DOHH2 (cell line): ENCODE measurements around the gene HS3ST5.

Source experiments
- H3F3A ChIP-seq: fragments of 200-600 bp; sonication (generic), shearing (Covaris generic); 2 replicates; pipeline ENCODE4 v1.6.0; 2016; ENCODE audit warnings: antibody characterized with exemption, mild to moderate bottlenecking; ENCODE audit not compliant: control insufficient read depth, insufficient read depth
- H3K27ac ChIP-seq: fragments of 200-600 bp; sonication (generic); 2 replicates; pipeline ENCODE4 v1.5.1; 2014; ENCODE audit warnings: low read depth, mild to moderate bottlenecking, low read length, moderate library complexity
- H3K27me3 ChIP-seq: fragments of 200-600 bp; sonication (generic); 2 replicates; pipeline ENCODE4 v1.6.1; 2014; ENCODE audit warnings: mild to moderate bottlenecking, low read length, mixed read lengths; ENCODE audit not compliant: control insufficient read depth
- H3K36me3 ChIP-seq: fragments of 200-600 bp; sonication (generic); 2 replicates; pipeline ENCODE4 v1.6.1; 2014; ENCODE audit warnings: mild to moderate bottlenecking, low read length, moderate library complexity, mixed read lengths; ENCODE audit not compliant: control insufficient read depth
- H3K4me1 ChIP-seq: fragments of 200-600 bp; sonication (generic); 2 replicates; pipeline ENCODE4 v1.6.1; 2014; ENCODE audit warnings: mild to moderate bottlenecking, low read length, mixed read lengths; ENCODE audit not compliant: control insufficient read depth
- H3K4me2 ChIP-seq: fragments of 200-600 bp; sonication (generic); 2 replicates; pipeline ENCODE4 v1.6.0; 2014; ENCODE audit warnings: mild to moderate bottlenecking, low read length, moderate library complexity
- H3K4me3 ChIP-seq: fragments of 200-600 bp; sonication (generic); 2 replicates; pipeline ENCODE4 v1.5.1; 2014; ENCODE audit warnings: mild to moderate bottlenecking, low read length, mixed read lengths
- H3K79me2 ChIP-seq: fragments of 200-600 bp; sonication (generic); 2 replicates; pipeline ENCODE4 v1.6.1; 2014; ENCODE audit warnings: mild to moderate bottlenecking, low read length, mixed read lengths; ENCODE audit not compliant: control insufficient read depth
- H3K9me2 ChIP-seq: fragments of 200-600 bp; sonication (generic); replicated peaks from 2 replicates; pipeline ENCODE4 v1.6.1; 2014; ENCODE audit warnings: mild to moderate bottlenecking, low read length, mixed read lengths; ENCODE audit not compliant: control insufficient read depth
- H3K9me3 ChIP-seq: fragments of 200-600 bp; sonication (generic); 2 replicates; pipeline ENCODE4 v1.6.1; 2014; ENCODE audit warnings: antibody characterized with exemption, low read length, mixed read lengths; ENCODE audit not compliant: control insufficient read depth, insufficient read depth
- H4K20me1 ChIP-seq: fragments of 200-600 bp; sonication (generic); 2 replicates; pipeline ENCODE4 v1.6.0; 2014; ENCODE audit warnings: low read depth, mild to moderate bottlenecking, antibody characterized with exemption, low read length, moderate library complexity; ENCODE audit not compliant: control insufficient read depth, insufficient read depth
- EZH2phosphoT487 ChIP-seq: fragments of 200-600 bp; sonication (generic); IDR thresholded peaks from 2 replicates; pipeline ENCODE4 v1.6.1; 2017; ENCODE audit warnings: borderline replicate concordance, mild to moderate bottlenecking, antibody characterized with exemption, low read length, moderate library complexity, mixed read lengths
- TF ChIP-seq, protein P1 (sequence below): fragments of 200-600 bp; sonication (generic); IDR thresholded peaks from one replicate; pipeline ENCODE4 v1.5.1; 2014; ENCODE audit warnings: antibody characterized with exemption, mild to moderate bottlenecking, low read depth, low read length; ENCODE audit not compliant: poor library complexity, severe bottlenecking

Gene HS3ST5

DNA sequence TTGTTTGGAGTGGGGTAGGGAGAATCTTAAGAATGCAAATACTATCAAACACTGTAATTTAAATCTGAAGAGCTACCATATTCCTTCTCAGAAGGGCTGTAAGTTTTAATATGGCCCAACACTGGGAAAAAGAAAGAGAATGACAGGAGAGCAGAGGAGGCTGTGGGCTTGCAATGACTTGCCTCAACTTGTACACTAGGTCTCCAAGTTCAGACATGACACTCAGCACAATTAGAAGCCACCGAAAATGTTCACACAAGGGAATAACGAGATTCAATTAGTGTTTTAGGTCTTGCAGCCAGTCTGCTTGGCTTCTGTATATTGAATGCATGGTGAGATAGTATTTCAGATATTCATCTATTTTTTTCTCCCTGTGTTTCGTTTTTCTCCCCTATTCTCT is 89.4 kb downstream of the HS3ST5 start:
- H3K9me3 ChIP-seq = no peaks in the 10 kb centered on the region
- no peaks in the 10 kb centered on the region for H3K79me2 ChIP-seq
- no peaks in the 10 kb centered on the region for H3K27me3 ChIP-seq
- no peaks in the 10 kb centered on the region for H3K9me2 ChIP-seq
- H3K4me2 ChIP-seq = no peak overlapping the region
- H4K20me1 ChIP-seq = no peaks in the 10 kb centered on the region
- no peaks in the 10 kb centered on the region for H3K4me1 ChIP-seq
- no peaks in the 10 kb centered on the region for H3F3A ChIP-seq
- no peak overlapping the region for H3K27ac ChIP-seq
- TF ChIP-seq, protein P1, sequence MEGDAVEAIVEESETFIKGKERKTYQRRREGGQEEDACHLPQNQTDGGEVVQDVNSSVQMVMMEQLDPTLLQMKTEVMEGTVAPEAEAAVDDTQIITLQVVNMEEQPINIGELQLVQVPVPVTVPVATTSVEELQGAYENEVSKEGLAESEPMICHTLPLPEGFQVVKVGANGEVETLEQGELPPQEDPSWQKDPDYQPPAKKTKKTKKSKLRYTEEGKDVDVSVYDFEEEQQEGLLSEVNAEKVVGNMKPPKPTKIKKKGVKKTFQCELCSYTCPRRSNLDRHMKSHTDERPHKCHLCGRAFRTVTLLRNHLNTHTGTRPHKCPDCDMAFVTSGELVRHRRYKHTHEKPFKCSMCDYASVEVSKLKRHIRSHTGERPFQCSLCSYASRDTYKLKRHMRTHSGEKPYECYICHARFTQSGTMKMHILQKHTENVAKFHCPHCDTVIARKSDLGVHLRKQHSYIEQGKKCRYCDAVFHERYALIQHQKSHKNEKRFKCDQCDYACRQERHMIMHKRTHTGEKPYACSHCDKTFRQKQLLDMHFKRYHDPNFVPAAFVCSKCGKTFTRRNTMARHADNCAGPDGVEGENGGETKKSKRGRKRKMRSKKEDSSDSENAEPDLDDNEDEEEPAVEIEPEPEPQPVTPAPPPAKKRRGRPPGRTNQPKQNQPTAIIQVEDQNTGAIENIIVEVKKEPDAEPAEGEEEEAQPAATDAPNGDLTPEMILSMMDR = no peak
- no peak for TF ChIP-seq EZH2phosphoT487
- no peaks in the 10 kb centered on the region for H3K36me3 ChIP-seq
- no peak overlapping the region for H3K4me3 ChIP-seq

DNA sequence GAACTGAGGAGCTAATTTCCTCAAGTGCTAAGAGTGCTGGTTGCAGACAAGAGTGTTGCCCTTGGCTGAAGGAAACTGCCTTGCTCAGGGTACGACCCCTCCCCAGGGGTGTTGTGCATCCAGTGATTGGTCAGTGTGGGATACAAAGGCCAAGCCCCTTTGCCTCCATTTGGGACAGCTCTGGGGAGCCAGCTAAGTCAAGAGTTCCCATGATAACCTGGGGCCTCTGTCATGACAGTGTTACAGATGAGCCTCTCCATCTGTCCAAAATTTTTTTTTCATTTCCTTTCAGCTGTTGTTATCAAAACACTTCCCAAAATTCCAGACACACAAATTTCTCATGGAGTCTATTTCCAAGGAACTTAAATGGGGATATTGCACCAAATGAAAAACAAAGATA is 93.3 kb downstream of the HS3ST5 start:
- Histone ChIP-seq H4K20me1 (no peaks in the 10 kb centered on the region), H3K4me3 (no peak overlapping the region), H3K79me2 (no peaks in the 10 kb centered on the region), H3K4me2 (no peak overlapping the region), H3F3A (no peaks in the 10 kb centered on the region), H3K4me1 (no peaks in the 10 kb centered on the region), H3K27ac (no peak overlapping the region), H3K9me2 (no peaks in the 10 kb centered on the region), H3K36me3 (no peaks in the 10 kb centered on the region), H3K9me3 (no peaks in the 10 kb centered on the region), H3K27me3 (no peaks in the 10 kb centered on the region)
- TF ChIP-seq, protein P1 = no peak
- TF ChIP-seq EZH2phosphoT487 = no peak

DNA sequence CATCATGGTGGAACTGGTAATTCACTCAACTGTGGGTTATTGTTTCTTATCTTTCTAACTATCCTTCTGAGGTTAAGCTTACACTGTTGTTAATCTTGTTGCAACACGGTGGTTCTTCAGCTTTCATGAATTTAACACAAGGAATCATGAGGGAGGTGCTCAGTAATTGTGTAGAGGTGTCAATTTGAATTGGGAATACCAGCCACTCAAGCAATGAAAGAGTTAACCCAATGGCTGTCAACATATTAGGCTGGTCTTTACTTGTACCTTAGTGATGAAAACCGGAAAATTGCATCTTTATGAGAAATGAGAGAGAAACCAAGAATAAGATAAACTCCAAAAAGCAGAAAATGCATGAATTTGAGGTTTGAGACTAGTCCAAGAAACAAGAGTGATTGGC is 95.7 kb downstream of the HS3ST5 start:
- TF ChIP-seq EZH2phosphoT487 = no peak
- TF ChIP-seq, protein P1 = no peak
- Histone ChIP-seq H3K9me2 (no peaks in the 10 kb centered on the region), H3K27ac (no peak overlapping the region), H3K9me3 (no peaks in the 10 kb centered on the region), H3F3A (no peaks in the 10 kb centered on the region), H4K20me1 (no peaks in the 10 kb centered on the region), H3K36me3 (no peaks in the 10 kb centered on the region), H3K4me1 (no peaks in the 10 kb centered on the region), H3K27me3 (no peaks in the 10 kb centered on the region), H3K79me2 (no peaks in the 10 kb centered on the region), H3K4me2 (no peak overlapping the region), H3K4me3 (no peak overlapping the region)

DNA sequence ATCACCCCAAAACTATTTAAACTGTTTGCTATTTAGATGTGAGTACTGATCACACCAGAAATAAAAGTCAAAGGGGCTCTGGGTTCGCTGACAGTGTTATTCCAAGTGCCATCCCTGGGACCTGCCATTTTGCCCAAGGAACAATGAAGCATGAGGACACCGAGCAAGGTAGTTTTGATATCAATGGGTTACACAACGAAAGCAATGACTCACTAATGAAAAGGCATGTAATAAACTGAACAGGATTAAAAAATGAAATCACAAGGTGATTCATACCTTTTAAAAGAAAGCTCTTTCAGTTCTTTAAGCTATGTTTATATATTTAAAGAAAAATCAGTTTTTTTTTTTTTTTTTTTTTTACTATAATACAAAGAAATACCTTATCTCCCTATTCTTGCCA is 102.0 kb downstream of the HS3ST5 start:
- H3F3A ChIP-seq = no peaks in the 10 kb centered on the region
- H3K4me3 ChIP-seq = no peak overlapping the region
- H3K36me3 ChIP-seq = no peaks in the 10 kb centered on the region
- no peak overlapping the region for H3K27ac ChIP-seq
- H3K4me2 ChIP-seq = no peak overlapping the region
- H3K9me3 ChIP-seq = no peaks in the 10 kb centered on the region
- no peaks in the 10 kb centered on the region for H3K9me2 ChIP-seq
- no peaks in the 10 kb centered on the region for H3K4me1 ChIP-seq
- H3K27me3 ChIP-seq = no peaks in the 10 kb centered on the region
- no peaks in the 10 kb centered on the region for H3K79me2 ChIP-seq
- no peak for TF ChIP-seq EZH2phosphoT487
- TF ChIP-seq, protein P1 = no peak
- no peaks in the 10 kb centered on the region for H4K20me1 ChIP-seq
